Measurements from ENCODE around the gene MORN4. TPM values are rescaled to one million over a fixed set of nuclear protein-coding genes. Genes with fewer than 3 reads are reported as not detected.

Gene MORN4
- total RNA-seq, 2 experiments from 2014 or later: 2.4 to 5.4 TPM

DNA sequence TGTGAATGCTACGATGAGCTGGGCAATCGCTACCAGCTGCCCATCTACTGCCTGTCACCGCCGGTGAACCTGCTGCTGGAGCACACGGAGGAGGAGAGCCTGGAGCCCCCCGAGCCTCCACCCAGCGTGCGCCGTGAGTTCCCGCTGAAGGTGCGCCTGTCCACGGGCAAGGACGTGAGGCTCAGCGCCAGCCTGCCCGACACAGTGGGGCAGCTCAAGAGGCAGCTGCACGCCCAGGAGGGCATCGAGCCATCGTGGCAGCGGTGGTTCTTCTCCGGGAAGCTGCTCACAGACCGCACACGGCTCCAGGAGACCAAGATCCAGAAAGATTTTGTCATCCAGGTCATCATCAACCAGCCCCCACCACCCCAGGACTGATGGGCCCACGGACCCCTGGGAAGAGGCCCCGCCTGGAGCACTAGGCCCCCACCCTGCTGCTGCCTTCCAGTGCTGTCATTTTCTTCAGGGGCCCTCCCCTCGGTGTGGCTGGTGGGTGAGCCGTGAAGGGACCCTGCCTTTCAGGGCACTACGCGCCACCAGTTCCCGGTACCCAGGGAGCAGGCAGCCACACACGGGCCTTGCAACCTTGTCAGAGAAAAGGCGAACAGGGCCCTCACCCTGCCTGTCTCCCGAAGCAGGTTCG, 63.0 kb downstream of the MORN4 start:
- no peak for DNase-seq (ENCODE audit: low spot score)
- ChIA-PET CTCF (ENCODE audit: unreplicated experiment) (interaction anchor here (0.5 kb wide), 1 partner anchor 1175 kb away, joined by 3 read pairs; no protein-coding TSS in a partner anchor), POLR2A (no interaction called here)
- Histone ChIP-seq H3K4me3 (ENCODE audit: low read depth, low read length, poor library complexity, severe bottlenecking) (no peak overlapping the region), H4K20me1 (ENCODE audit: insufficient read depth, low read length) (no peaks in the 10 kb centered on the region), H3K36me3 (ENCODE audit: insufficient read depth, low read length) (no peaks in the 10 kb centered on the region), H3K9me2 (ENCODE audit: insufficient read depth, low read length) (no peaks in the 10 kb centered on the region), H3K9me3 (ENCODE audit: low read length) (no peaks in the 10 kb centered on the region), H2AFZ (ENCODE audit: low read length) (no peak overlapping the region), H3K27ac (ENCODE audit: low read depth, low read length, poor library complexity, severe bottlenecking) (no peak overlapping the region), H3K4me2 (ENCODE audit: low read length) (no peak overlapping the region), H3K4me1 (ENCODE audit: insufficient read depth, low read length, poor library complexity, severe bottlenecking) (no peaks in the 10 kb centered on the region), H3K79me2 (ENCODE audit: insufficient read depth, low read depth, low read length) (no peaks in the 10 kb centered on the region)
- intact Hi-C loops (cut with micrococcal nuclease; ENCODE audit: unreplicated experiment): loop anchor here (5.0 kb wide), 1 partner anchor 162 kb away; no protein-coding TSS in a partner anchor
- BruUV-seq (replicated peaks): no TSS peak
- TF ChIP-seq EZH2phosphoT487 (IDR thresholded peaks at IDR 0.05; ENCODE audit: borderline replicate concordance, low read depth, low read length): no peak
- TF ChIP-seq CTCF (conservative IDR thresholded peaks at IDR 0.05; ENCODE audit: low read length): no peak

DNA sequence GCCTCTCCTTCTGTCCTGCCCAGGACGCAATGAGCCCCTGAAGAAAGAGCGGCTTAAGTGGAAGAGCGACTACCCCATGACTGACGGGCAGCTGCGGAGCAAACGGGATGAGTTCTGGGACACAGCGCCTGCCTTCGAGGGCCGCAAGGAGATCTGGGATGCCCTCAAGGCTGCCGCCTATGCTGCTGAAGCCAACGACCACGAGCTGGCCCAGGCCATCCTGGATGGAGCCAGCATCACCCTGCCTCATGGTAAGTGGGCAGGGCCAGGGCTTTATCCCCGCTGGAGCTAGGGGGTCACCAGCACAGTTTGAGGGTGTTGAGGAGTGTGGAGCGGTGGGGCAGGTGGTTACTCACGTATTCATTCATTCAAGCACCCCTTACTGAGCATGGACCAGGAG, 65.4 kb downstream of the MORN4 start:
- Histone ChIP-seq H3K4me2 (ENCODE audit: low read length) (no peak overlapping the region), H3K27ac (ENCODE audit: low read depth, low read length, poor library complexity, severe bottlenecking) (no peak overlapping the region), H3K4me3 (ENCODE audit: low read depth, low read length, poor library complexity, severe bottlenecking) (no peak overlapping the region), H3K36me3 (ENCODE audit: insufficient read depth, low read length) (no peaks in the 10 kb centered on the region), H3K9me2 (ENCODE audit: insufficient read depth, low read length) (no peaks in the 10 kb centered on the region), H4K20me1 (ENCODE audit: insufficient read depth, low read length) (no peaks in the 10 kb centered on the region), H2AFZ (ENCODE audit: low read length) (no peak overlapping the region), H3K79me2 (ENCODE audit: insufficient read depth, low read depth, low read length) (no peaks in the 10 kb centered on the region), H3K4me1 (ENCODE audit: insufficient read depth, low read length, poor library complexity, severe bottlenecking) (no peaks in the 10 kb centered on the region), H3K9me3 (ENCODE audit: low read length) (no peaks in the 10 kb centered on the region)
- intact Hi-C loops (cut with micrococcal nuclease; ENCODE audit: unreplicated experiment): no loop called here
- CTCF ChIA-PET (ENCODE audit: unreplicated experiment): no interaction called here
- POLR2A ChIA-PET: interaction anchor here (1.1 kb wide), 1 partner anchor 167 kb away, joined by 5 read pairs; no protein-coding TSS in a partner anchor
- BruUV-seq (replicated peaks): no TSS peak
- no peak for DNase-seq (ENCODE audit: low spot score)
- TF ChIP-seq EZH2phosphoT487 (IDR thresholded peaks at IDR 0.05; ENCODE audit: borderline replicate concordance, low read depth, low read length): no peak
- TF ChIP-seq CTCF (conservative IDR thresholded peaks at IDR 0.05; ENCODE audit: low read length): no peak

- Histone ChIP-seq H3K36me3 (ENCODE audit: insufficient read depth, low read length) (no peaks in the 10 kb centered on the region), H3K9me3 (ENCODE audit: low read length) (0 out of 2 replicates have a peak, but pooled peaks cover 4% of the 10 kb centered on the region), H2AFZ (ENCODE audit: low read length) (no peak overlapping the region), H3K9me2 (ENCODE audit: insufficient read depth, low read length) (no peaks in the 10 kb centered on the region), H3K27ac (ENCODE audit: low read depth, low read length, poor library complexity, severe bottlenecking) (no peak overlapping the region), H3K4me3 (ENCODE audit: low read depth, low read length, poor library complexity, severe bottlenecking) (no peak overlapping the region), H4K20me1 (ENCODE audit: insufficient read depth, low read length) (no peaks in the 10 kb centered on the region), H3K4me2 (ENCODE audit: low read length) (no peak overlapping the region), H3K79me2 (ENCODE audit: insufficient read depth, low read depth, low read length) (no peaks in the 10 kb centered on the region), H3K4me1 (ENCODE audit: insufficient read depth, low read length, poor library complexity, severe bottlenecking) (no peaks in the 10 kb centered on the region)
- no TSS peak for BruUV-seq (replicated peaks)
- TF ChIP-seq EZH2phosphoT487 (IDR thresholded peaks at IDR 0.05; ENCODE audit: borderline replicate concordance, low read depth, low read length) (no peak), CTCF (conservative IDR thresholded peaks at IDR 0.05; ENCODE audit: low read length) (no peak)
- ChIA-PET CTCF (ENCODE audit: unreplicated experiment) (interaction anchor here (0.6 kb wide), 2 partner anchors 59 to 67 kb away, joined by 3 to 4 read pairs; no protein-coding TSS in a partner anchor), POLR2A (no interaction called here)
- intact Hi-C loops (cut with micrococcal nuclease; ENCODE audit: unreplicated experiment): no loop called here
- no peak for DNase-seq (ENCODE audit: low spot score)
Observed at GRCh38 chr10:97566336-97566996, 66.8 kb downstream of the MORN4 start.
